ENCODE data around the gene FPGT.
"Not testable (repeated sequence)": the region's sequence is repeated elsewhere in the genome, so short reads cannot be mapped to it uniquely, and the experiment has no call there.

Gene FPGT
- total RNA-seq, result 4.8 to 12.9 (median 8.1) reads per million in 4 experiments

GRCh38 chr1:74197657-74198552, at the start of gene FPGT, which contains the start of gene LRRIQ3:
Gene FPGT, plus strand, starts transcription at chr1:74198242. Its CDS starts 37 bp downstream, at chr1:74198279.
Gene LRRIQ3, minus strand, starts transcription at chr1:74198176. Its CDS starts 14,492 bp downstream, at chr1:74183684.
- DNase-seq, result peak; percentile 93

DNA sequence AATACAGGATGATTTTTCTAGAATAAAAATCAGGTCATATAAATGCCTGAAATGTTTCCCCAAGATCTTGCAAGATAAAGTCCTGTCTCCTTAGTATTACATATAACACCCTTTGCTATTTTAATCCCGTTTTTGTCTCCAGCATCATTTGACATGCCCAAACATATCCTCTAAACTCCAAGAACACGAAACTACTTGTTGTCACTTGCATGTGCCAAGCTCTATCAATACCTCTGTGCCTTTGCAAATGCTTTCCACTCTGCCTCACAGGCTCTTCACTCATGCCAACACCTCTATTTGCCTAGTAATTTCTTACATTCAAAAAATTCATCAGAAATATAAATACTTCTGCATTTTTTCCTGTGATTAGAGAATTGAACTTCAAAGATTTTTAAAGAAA, 38.0 kb upstream of the FPGT start:
- no peak for DNase-seq

DNA sequence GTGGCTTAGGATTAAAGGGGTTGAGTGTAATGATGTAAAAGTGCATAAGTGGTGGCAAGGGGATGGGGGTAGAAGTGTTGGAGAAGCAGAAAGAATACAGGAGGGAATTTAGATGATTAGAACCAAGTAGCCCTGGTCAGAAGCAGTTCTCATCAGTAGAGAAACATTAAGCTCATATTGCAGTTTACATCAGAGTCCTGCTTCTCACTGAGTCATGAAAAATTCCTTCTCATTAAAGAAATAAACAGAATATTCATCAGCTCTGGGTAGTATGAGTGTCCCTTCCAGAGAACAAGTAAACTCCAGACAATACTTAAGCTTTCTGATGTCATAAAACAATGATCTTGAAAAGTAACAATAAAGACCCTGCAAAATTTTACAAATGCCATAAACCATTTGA, 36.5 kb upstream of the FPGT start:
- DNase-seq, result no peak

GRCh38 chr1:74162333-74162732, 35.7 kb upstream of the FPGT start:
- no peak for DNase-seq

DNA sequence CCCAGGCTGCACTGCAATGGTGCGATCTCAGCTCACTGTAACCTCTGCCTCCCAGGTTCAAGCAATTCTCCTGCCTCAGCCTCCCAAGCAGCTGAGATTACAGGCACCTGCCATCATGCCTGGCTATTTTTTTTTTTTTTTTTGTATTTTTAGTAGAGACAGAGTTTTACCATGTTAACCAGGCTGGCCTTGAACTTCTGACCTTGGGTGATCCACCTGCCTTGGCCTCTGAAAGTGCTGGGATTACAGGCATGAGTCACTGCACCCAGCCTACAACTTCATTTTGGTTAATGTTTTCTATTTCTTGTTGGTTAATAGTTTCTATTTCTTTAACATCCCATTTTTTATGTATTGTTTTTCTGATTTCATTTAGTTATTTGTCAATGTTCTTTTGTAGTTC, 23.6 kb upstream of the FPGT start:
- not testable (repeated sequence) for DNase-seq

GRCh38 chr1:74180490-74180889, 17.6 kb upstream of the FPGT start:
- DNase-seq, result no peak

- DNase-seq, result no peak
These were observed 4.1 kb upstream of the FPGT start for GRCh38 chr1:74193908-74194307.

GRCh38 chr1:74195339-74195738, 2.7 kb upstream of the FPGT start:
- DNase-seq, result no peak

- no peak for DNase-seq
These were observed 787 bp upstream of the FPGT start for GRCh38 chr1:74197255-74197654.

- DNase-seq, result no peak
These were observed 1.5 kb downstream of the FPGT start for GRCh38 chr1:74199504-74199903.

DNA sequence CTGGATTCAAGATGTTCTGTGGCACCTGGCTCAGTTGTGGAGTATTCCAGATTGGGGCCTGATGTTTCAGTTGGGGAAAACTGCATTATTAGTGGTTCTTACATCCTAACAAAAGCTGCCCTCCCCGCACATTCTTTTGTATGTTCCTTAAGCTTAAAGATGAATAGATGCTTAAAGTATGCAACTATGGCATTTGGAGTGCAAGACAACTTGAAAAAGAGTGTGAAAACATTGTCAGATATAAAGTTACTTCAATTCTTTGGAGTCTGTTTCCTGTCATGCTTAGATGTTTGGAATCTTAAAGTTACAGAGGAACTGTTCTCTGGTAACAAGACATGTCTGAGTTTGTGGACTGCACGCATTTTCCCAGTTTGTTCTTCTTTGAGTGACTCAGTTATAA, 7.2 kb downstream of the FPGT start:
- DNase-seq, result no peak

DNA sequence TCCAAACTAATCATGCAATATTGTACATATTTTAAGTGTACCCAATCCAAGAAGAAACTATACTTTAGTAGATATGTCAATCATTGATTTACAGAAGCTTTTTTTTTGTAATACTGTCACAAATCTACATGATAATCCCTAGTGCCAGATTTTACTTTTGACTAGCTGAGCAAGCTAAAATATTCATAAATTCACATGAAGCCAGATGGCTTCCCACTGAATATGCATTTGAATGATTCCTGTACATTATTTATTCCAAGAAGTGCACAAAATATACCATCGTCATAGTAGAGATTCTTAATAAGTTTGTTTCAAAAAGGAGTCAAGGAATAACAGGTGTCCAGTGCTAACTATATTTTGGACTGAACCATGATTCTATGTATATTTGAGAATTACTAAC, 17.2 kb downstream of the FPGT start:
- no peak for DNase-seq

DNA sequence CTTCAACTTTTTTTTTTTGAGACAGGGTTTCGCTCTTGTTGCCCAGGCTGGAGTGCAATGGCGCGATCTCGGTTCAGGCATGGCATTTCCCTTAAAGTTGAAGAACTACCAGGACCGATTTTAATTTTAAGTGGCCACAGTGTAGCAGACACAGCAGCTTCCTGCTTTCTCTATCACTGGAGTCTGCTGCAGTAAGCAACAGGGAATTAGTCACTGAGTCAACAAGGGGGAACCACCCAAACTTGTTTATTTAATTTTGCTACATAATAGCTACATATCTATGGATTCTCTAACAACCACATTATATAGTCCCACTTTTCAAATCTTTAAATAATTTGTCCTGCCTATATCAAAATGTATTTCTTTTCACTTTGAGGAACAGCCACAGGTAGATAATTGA, 24.7 kb downstream of the FPGT start:
- no peak for DNase-seq

- DNase-seq, result no peak
These were observed 25.4 kb downstream of the FPGT start for GRCh38 chr1:74223453-74223852.

GRCh38 chr1:74235153-74235552, 37.1 kb downstream of the FPGT start, which contains the start of gene TNNI3K:
Gene TNNI3K, plus strand, starts transcription at chr1:74235387. Its CDS starts 65 bp downstream, at chr1:74235452.
- DNase-seq, result no peak

DNA sequence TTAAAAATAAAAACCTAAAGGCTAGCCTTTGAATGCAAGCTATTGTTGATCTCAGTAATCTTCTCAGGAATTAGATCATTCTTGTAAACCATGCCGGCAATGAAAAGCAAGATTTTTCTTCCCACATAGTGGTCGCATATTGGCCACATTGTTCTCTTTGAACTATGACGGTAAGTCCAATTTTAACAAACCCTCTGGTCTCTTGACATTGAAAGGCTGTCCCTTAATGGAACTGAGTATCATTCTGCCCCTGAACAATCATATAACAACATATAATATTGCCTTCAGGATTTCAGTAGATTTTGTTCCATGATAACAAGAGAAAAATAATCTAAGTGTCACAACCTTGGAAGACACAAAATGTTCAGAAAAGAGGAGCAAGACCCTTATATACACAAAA, 38.4 kb downstream of the FPGT start:
- no peak for DNase-seq

- DNase-seq, result no peak
These were observed 39.0 kb downstream of the FPGT start for GRCh38 chr1:74237035-74237434.

- no peak for DNase-seq
These were observed 39.7 kb downstream of the FPGT start for GRCh38 chr1:74237787-74238186.

DNA sequence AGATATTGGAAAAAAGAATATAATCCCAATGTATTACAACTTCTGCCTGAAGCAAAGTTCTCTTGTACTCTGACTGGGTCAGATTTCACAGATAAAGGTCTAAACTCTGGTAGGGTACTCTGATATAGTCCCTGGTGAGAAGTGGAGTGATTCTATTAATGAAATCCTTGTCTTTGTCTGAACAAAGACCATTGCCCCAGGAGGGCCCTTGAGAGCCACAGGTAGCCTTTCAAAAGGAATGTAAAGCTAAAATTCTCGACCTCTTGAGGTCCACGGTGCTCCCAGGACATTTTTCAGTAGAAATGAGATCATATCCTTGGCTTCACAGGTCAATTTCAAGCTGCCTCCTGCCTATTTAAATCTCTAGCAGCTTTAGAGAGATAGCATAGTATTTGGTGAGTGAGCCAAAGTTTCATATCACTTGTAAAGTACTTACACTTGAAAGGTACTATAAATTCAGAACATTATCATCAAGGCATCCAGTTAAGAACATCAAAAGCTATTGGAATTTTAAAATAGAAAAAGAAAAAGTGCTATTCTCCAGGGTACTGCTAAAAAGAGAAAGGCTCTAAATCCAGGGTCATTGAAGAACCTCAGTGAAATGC, 47.2 kb downstream of the FPGT start:
- DNase-seq, result no peak

DNA sequence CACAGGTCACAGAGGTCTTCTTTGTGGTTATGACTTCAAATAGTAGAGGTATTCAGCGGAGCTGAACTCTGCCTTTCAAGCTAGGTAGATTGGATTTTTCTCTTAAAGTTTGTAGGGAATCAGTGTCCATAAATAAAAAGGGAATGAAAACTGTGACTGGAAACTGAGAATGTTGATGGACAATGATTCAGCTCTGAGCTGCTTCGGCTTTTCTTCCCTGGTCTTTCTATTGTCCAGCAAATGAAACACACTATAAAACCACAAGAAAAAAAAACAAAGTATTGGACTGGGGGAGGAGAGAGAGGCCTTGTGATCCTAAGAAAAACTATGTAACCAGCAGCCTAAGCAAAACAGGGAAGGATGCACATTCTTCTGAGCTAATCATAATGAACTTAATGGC, 48.3 kb downstream of the FPGT start:
- no peak for DNase-seq

GRCh38 chr1:74247881-74248528, 50.0 kb downstream of the FPGT start:
- DNase-seq, result no peak

- not testable (repeated sequence) for DNase-seq
These were observed 55.3 kb downstream of the FPGT start for GRCh38 chr1:74253243-74253824.
